Measurements from ENCODE around the gene SCUBE1.

SCUBE1 gene

GRCh38 chr22:43191831-43192230 is 151.3 kb downstream of the SCUBE1 start:
- no peak for DNase-seq

GRCh38 chr22:43188829-43189545 is 154.2 kb downstream of the SCUBE1 start:
- DNase-seq = no peak

- DNase-seq = peak; percentile 83 to 91
These were observed 155.7 kb downstream of the SCUBE1 start for GRCh38 chr22:43187171-43188099.

GRCh38 chr22:43186272-43187170 is 156.7 kb downstream of the SCUBE1 start, which contains the start of gene TTLL12:
TTLL12 (minus strand) TSS chr22:43187134; CDS start chr22:43187069, 65 bp downstream.
- DNase-seq = peak; percentile 3 to 24

- no peak for DNase-seq
These were observed 157.3 kb downstream of the SCUBE1 start for GRCh38 chr22:43185860-43186261.

GRCh38 chr22:43183496-43184277 is 159.5 kb downstream of the SCUBE1 start:
- no peak for DNase-seq

- DNase-seq = no peak
These were observed 160.4 kb downstream of the SCUBE1 start for GRCh38 chr22:43182726-43183125.

GRCh38 chr22:43182118-43182517 is 161.1 kb downstream of the SCUBE1 start:
- DNase-seq = no peak

GRCh38 chr22:43181321-43182076 is 161.7 kb downstream of the SCUBE1 start:
- no peak for DNase-seq

GRCh38 chr22:43180670-43181069 is 162.5 kb downstream of the SCUBE1 start:
- no peak for DNase-seq

- no peak for DNase-seq
These were observed 163.3 kb downstream of the SCUBE1 start for GRCh38 chr22:43179911-43180195.

GRCh38 chr22:43179146-43179910 is 163.8 kb downstream of the SCUBE1 start:
- no peak for DNase-seq

- DNase-seq = no peak
These were observed 165.7 kb downstream of the SCUBE1 start for GRCh38 chr22:43177479-43177878.

- no peak for DNase-seq
These were observed 167.1 kb downstream of the SCUBE1 start for GRCh38 chr22:43176090-43176489.

GRCh38 chr22:43174941-43175531 is 168.1 kb downstream of the SCUBE1 start:
- DNase-seq = no peak

- no peak for DNase-seq
These were observed 169.0 kb downstream of the SCUBE1 start for GRCh38 chr22:43173976-43174720.

- DNase-seq = no peak
These were observed 169.6 kb downstream of the SCUBE1 start for GRCh38 chr22:43173566-43173965.

- DNase-seq = no peak
These were observed 171.0 kb downstream of the SCUBE1 start for GRCh38 chr22:43172191-43172590.

GRCh38 chr22:43171607-43172006 is 171.6 kb downstream of the SCUBE1 start:
- DNase-seq = no peak

Data from hippocampal formation (tissue), 2 donors.